ENCODE results near the gene GFI1. TPM values are rescaled to one million over a fixed set of nuclear protein-coding genes. Genes with fewer than 3 reads are reported as not detected.

The GFI1 gene
- total RNA-seq, 1 donor from 2014 or later = 0.89 TPM

- DNase-seq (ENCODE audit: low read depth) (no peak), FAIRE-seq (no peak)
- Mint-ChIP-seq H3K4me1 (ENCODE audit: low read depth, unreplicated experiment) (no peaks in the 10 kb centered on the region), H3K4me3 (ENCODE audit: unreplicated experiment) (no peak overlapping the region), H3K9me3 (ENCODE audit: unreplicated experiment) (no peaks in the 10 kb centered on the region), H3K27me3 (ENCODE audit: low read depth, unreplicated experiment) (no peaks in the 10 kb centered on the region), H3K36me3 (ENCODE audit: low read depth, unreplicated experiment) (peaks cover 13% of the 10 kb centered on the region), H3K27ac (ENCODE audit: unreplicated experiment) (no peak overlapping the region)
- TF ChIP-seq EZH2 (IDR thresholded peaks at IDR 0.05; ENCODE audit: insufficient read depth, low read length) (no peak), CTCF (IDR thresholded peaks at IDR 0.05; ENCODE audit: insufficient read depth, low read depth, low read length) (no peak)
- H3K9ac ChIP-seq (ENCODE audit: low read length) = no peak overlapping the region
- no peak overlapping the region for H3K27ac ChIP-seq (ENCODE audit: low read depth, low read length)
- H3K36me3 ChIP-seq (ENCODE audit: insufficient read depth, low read length) = peaks cover 2% of the 10 kb centered on the region
- no peak overlapping the region for H3K4me3 ChIP-seq (ENCODE audit: insufficient read depth, low read depth, low read length)
- no peak overlapping the region for H2AFZ ChIP-seq (ENCODE audit: low read depth, low read length)
- no peaks in the 10 kb centered on the region for H3K27me3 ChIP-seq (ENCODE audit: insufficient read depth, low read length)
- H4K20me1 ChIP-seq (ENCODE audit: insufficient read depth, low read length) = no peaks in the 10 kb centered on the region
- no peaks in the 10 kb centered on the region for H3K9me3 ChIP-seq (ENCODE audit: insufficient read depth, low read depth, low read length)
- H3K4me1 ChIP-seq (ENCODE audit: insufficient read depth, low read length) = no peaks in the 10 kb centered on the region
- H3K4me2 ChIP-seq (ENCODE audit: low read length) = no peak overlapping the region
- H3K79me2 ChIP-seq (ENCODE audit: insufficient read depth, low read length) = no peaks in the 10 kb centered on the region
These were observed 29.8 kb upstream of the GFI1 start for GRCh38 chr1:92516574-92516973.

GRCh38 chr1:92515796-92516201 lies 29.1 kb upstream of the GFI1 start:
- H3K9me3 ChIP-seq (ENCODE audit: insufficient read depth, low read depth, low read length) = no peaks in the 10 kb centered on the region
- no peak overlapping the region for H2AFZ ChIP-seq (ENCODE audit: low read depth, low read length)
- no peak overlapping the region for H3K27ac ChIP-seq (ENCODE audit: low read depth, low read length)
- Mint-ChIP-seq H3K36me3 (ENCODE audit: low read depth, unreplicated experiment) (peaks cover 13% of the 10 kb centered on the region), H3K4me1 (ENCODE audit: low read depth, unreplicated experiment) (no peaks in the 10 kb centered on the region), H3K27ac (ENCODE audit: unreplicated experiment) (no peak overlapping the region), H3K4me3 (ENCODE audit: unreplicated experiment) (no peak overlapping the region), H3K9me3 (ENCODE audit: unreplicated experiment) (no peaks in the 10 kb centered on the region), H3K27me3 (ENCODE audit: low read depth, unreplicated experiment) (no peaks in the 10 kb centered on the region)
- H3K4me1 ChIP-seq (ENCODE audit: insufficient read depth, low read length) = no peaks in the 10 kb centered on the region
- H3K36me3 ChIP-seq (ENCODE audit: insufficient read depth, low read length) = peaks cover 2% of the 10 kb centered on the region
- no peaks in the 10 kb centered on the region for H4K20me1 ChIP-seq (ENCODE audit: insufficient read depth, low read length)
- H3K4me2 ChIP-seq (ENCODE audit: low read length) = no peak overlapping the region
- FAIRE-seq = no peak
- no peaks in the 10 kb centered on the region for H3K79me2 ChIP-seq (ENCODE audit: insufficient read depth, low read length)
- TF ChIP-seq CTCF (IDR thresholded peaks at IDR 0.05; ENCODE audit: insufficient read depth, low read depth, low read length) (no peak), EZH2 (IDR thresholded peaks at IDR 0.05; ENCODE audit: insufficient read depth, low read length) (no peak)
- H3K4me3 ChIP-seq (ENCODE audit: insufficient read depth, low read depth, low read length) = no peak overlapping the region
- H3K9ac ChIP-seq (ENCODE audit: low read length) = no peak overlapping the region
- no peaks in the 10 kb centered on the region for H3K27me3 ChIP-seq (ENCODE audit: insufficient read depth, low read length)
- no peak for DNase-seq (ENCODE audit: low read depth)

DNA sequence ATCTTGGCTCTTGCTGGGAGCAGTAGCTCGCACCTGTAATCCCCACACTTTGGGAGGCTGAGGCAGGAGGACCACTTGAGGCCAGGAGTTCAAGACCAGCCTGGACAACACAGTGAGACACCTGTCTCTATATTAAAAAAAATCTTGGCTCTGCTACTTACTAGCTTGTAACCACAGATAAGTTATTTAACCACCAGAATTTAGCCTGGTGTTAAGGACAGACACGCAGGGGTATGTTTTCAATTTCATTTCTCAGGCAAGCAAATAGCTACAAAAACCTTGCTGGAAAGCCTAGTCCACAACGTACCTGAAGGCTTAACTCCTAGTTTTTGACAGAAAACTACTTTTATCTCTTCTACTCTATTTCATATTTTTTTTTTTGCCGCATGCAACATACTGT lies 24.8 kb upstream of the GFI1 start:
- DNase-seq (ENCODE audit: low read depth) (no peak), FAIRE-seq (no peak)
- no peaks in the 10 kb centered on the region for H3K4me1 ChIP-seq (ENCODE audit: insufficient read depth, low read length)
- TF ChIP-seq EZH2 (IDR thresholded peaks at IDR 0.05; ENCODE audit: insufficient read depth, low read length) (no peak), CTCF (IDR thresholded peaks at IDR 0.05; ENCODE audit: insufficient read depth, low read depth, low read length) (no peak)
- H3K79me2 ChIP-seq (ENCODE audit: insufficient read depth, low read length) = no peaks in the 10 kb centered on the region
- Mint-ChIP-seq H3K27ac (ENCODE audit: unreplicated experiment) (no peak overlapping the region), H3K9me3 (ENCODE audit: unreplicated experiment) (no peaks in the 10 kb centered on the region), H3K4me1 (ENCODE audit: low read depth, unreplicated experiment) (no peaks in the 10 kb centered on the region), H3K36me3 (ENCODE audit: low read depth, unreplicated experiment) (peaks cover 8% of the 10 kb centered on the region), H3K4me3 (ENCODE audit: unreplicated experiment) (no peak overlapping the region), H3K27me3 (ENCODE audit: low read depth, unreplicated experiment) (no peaks in the 10 kb centered on the region)
- no peaks in the 10 kb centered on the region for H3K27me3 ChIP-seq (ENCODE audit: insufficient read depth, low read length)
- H3K27ac ChIP-seq (ENCODE audit: low read depth, low read length) = no peak overlapping the region
- H3K36me3 ChIP-seq (ENCODE audit: insufficient read depth, low read length) = peaks cover 2% of the 10 kb centered on the region
- H2AFZ ChIP-seq (ENCODE audit: low read depth, low read length) = no peak overlapping the region
- H3K9ac ChIP-seq (ENCODE audit: low read length) = no peak overlapping the region
- no peaks in the 10 kb centered on the region for H4K20me1 ChIP-seq (ENCODE audit: insufficient read depth, low read length)
- H3K4me2 ChIP-seq (ENCODE audit: low read length) = no peak overlapping the region
- no peaks in the 10 kb centered on the region for H3K9me3 ChIP-seq (ENCODE audit: insufficient read depth, low read depth, low read length)
- no peak overlapping the region for H3K4me3 ChIP-seq (ENCODE audit: insufficient read depth, low read depth, low read length)

Data from astrocyte (in vitro differentiated cells and primary cell).